Mesendoderm (in vitro differentiated cells): ENCODE measurements around the gene GPHN.
A peak's percentile ranks its signal among the peaks of the same experiment; 100 is the strongest.

ENCODE experiments used
- DNase-seq: peaks from one replicate; pipeline ENCODE4 v3.0.0; 2013
- H2AK5ac ChIP-seq: 2 replicates; pipeline ENCODE4 v1.6.1; 2013; ENCODE audit warnings: low read length, inconsistent platforms
- H2BK120ac ChIP-seq: 2 replicates; pipeline ENCODE4 v1.6.1; 2013; ENCODE audit warnings: low read depth, mild to moderate bottlenecking, low read length, moderate library complexity, mixed read lengths
- H2BK15ac ChIP-seq: replicated peaks from 2 replicates; pipeline ENCODE4 v1.6.1; 2013; ENCODE audit warnings: low read depth, mild to moderate bottlenecking, moderate library complexity
- H2BK5ac ChIP-seq: 2 replicates; pipeline ENCODE4 v1.6.1; 2013; ENCODE audit warnings: low read length, inconsistent platforms
- H3K18ac ChIP-seq: 2 replicates; pipeline ENCODE4 v1.6.1; 2013; ENCODE audit warnings: mild to moderate bottlenecking, low read length, mixed read lengths
- H3K23ac ChIP-seq: one replicate; pipeline ENCODE4 v1.6.1; 2013; ENCODE audit warnings: low read length
- H3K27ac ChIP-seq: 2 replicates; pipeline ENCODE4 v1.5.1; 2013; ENCODE audit warnings: low read depth, mild to moderate bottlenecking, inconsistent platforms, low read length, moderate library complexity
- H3K27me3 ChIP-seq: 2 replicates; pipeline ENCODE4 v1.6.1; 2013; ENCODE audit warnings: low read length, control low read depth, mild to moderate bottlenecking, inconsistent platforms; ENCODE audit not compliant: insufficient read depth, poor library complexity
- H3K36me3 ChIP-seq: 2 replicates; pipeline ENCODE4 v1.6.1; 2013; ENCODE audit warnings: low read length, inconsistent platforms; ENCODE audit not compliant: control insufficient read depth, insufficient read depth
- H3K4ac ChIP-seq: one replicate; pipeline ENCODE4 v1.6.1; 2013; ENCODE audit warnings: low read depth, mild to moderate bottlenecking, low read length, moderate library complexity
- H3K4me1 ChIP-seq: 2 replicates; pipeline ENCODE4 v1.6.1; 2013; ENCODE audit warnings: low read depth, low read length, inconsistent platforms; ENCODE audit not compliant: control insufficient read depth
- H3K4me2 ChIP-seq: 2 replicates; pipeline ENCODE4 v1.6.1; 2013; ENCODE audit warnings: low read length
- H3K4me3 ChIP-seq: 2 replicates; pipeline ENCODE4 v1.5.1; 2013; ENCODE audit warnings: mild to moderate bottlenecking, low read length
- H3K56ac ChIP-seq: one replicate; pipeline ENCODE4 v1.6.1; 2013; ENCODE audit warnings: low read length
- H3K79me1 ChIP-seq: 2 replicates; pipeline ENCODE4 v1.6.1; 2013; ENCODE audit warnings: low read length, inconsistent platforms
- H3K79me2 ChIP-seq: 2 replicates; pipeline ENCODE4 v1.6.1; 2013; ENCODE audit warnings: mild to moderate bottlenecking, low read length; ENCODE audit not compliant: control insufficient read depth, insufficient read depth
- H3K9ac ChIP-seq: 2 replicates; pipeline ENCODE4 v1.6.1; 2013; ENCODE audit warnings: low read length, inconsistent platforms
- H4K5ac ChIP-seq: one replicate; pipeline ENCODE4 v1.6.1; 2013; ENCODE audit warnings: low read length
- H4K8ac ChIP-seq: one replicate; pipeline ENCODE4 v1.6.1; 2013; ENCODE audit warnings: low read depth, mild to moderate bottlenecking, control low read depth, low read length, moderate library complexity
- WGBS: extraction: QIAGEN DNeasy Blood & Tissue Kit; methylation state at CpG from one replicate; pipeline ENCODE4 v1.1.7; 2013; ENCODE audit warnings: low lambda C conversion rate, missing lambda C conversion rate; ENCODE audit not compliant: insufficient coverage; ENCODE audit errors: extremely low coverage; 5-methylcytosine and 5-hydroxymethylcytosine counted together

Gene GPHN

GRCh38 chr14:66735853-66736252 is 227.9 kb downstream of the GPHN start:
- no peaks in the 10 kb centered on the region for H3K79me2 ChIP-seq
- no peak overlapping the region for H2AK5ac ChIP-seq
- H3K23ac ChIP-seq = no peak overlapping the region
- no peak for DNase-seq
- no peak overlapping the region for H3K56ac ChIP-seq
- no peaks in the 10 kb centered on the region for H3K27me3 ChIP-seq
- no peak overlapping the region for H3K18ac ChIP-seq
- no peak overlapping the region for H2BK15ac ChIP-seq
- no peaks in the 10 kb centered on the region for H3K79me1 ChIP-seq
- H2BK5ac ChIP-seq = no peak overlapping the region
- H4K5ac ChIP-seq = no peak overlapping the region
- no peak overlapping the region for H3K9ac ChIP-seq
- H3K4me1 ChIP-seq = no peaks in the 10 kb centered on the region
- H3K4me2 ChIP-seq = no peak overlapping the region
- H3K27ac ChIP-seq = no peak overlapping the region
- no peak overlapping the region for H4K8ac ChIP-seq
- H3K4ac ChIP-seq = no peak overlapping the region
- no peak overlapping the region for H2BK120ac ChIP-seq
- H3K4me3 ChIP-seq = no peak overlapping the region
- no peaks in the 10 kb centered on the region for H3K36me3 ChIP-seq

GRCh38 chr14:66739826-66740225 is 231.9 kb downstream of the GPHN start:
- H3K4ac ChIP-seq = no peak overlapping the region
- DNase-seq = no peak
- no peak overlapping the region for H3K9ac ChIP-seq
- H3K4me1 ChIP-seq = no peaks in the 10 kb centered on the region
- H4K8ac ChIP-seq = no peak overlapping the region
- H3K27ac ChIP-seq = no peak overlapping the region
- no peak overlapping the region for H3K56ac ChIP-seq
- H3K4me2 ChIP-seq = no peak overlapping the region
- H3K27me3 ChIP-seq = no peaks in the 10 kb centered on the region
- H2BK5ac ChIP-seq = no peak overlapping the region
- H3K79me2 ChIP-seq = no peaks in the 10 kb centered on the region
- H4K5ac ChIP-seq = no peak overlapping the region
- no peak overlapping the region for H2BK120ac ChIP-seq
- H2AK5ac ChIP-seq = no peak overlapping the region
- H3K4me3 ChIP-seq = no peak overlapping the region
- no peak overlapping the region for H3K18ac ChIP-seq
- H3K36me3 ChIP-seq = no peaks in the 10 kb centered on the region
- no peaks in the 10 kb centered on the region for H3K79me1 ChIP-seq
- no peak overlapping the region for H3K23ac ChIP-seq
- H2BK15ac ChIP-seq = no peak overlapping the region

- H3K4ac ChIP-seq = no peak overlapping the region
- H3K4me3 ChIP-seq = no peak overlapping the region
- no peaks in the 10 kb centered on the region for H3K27me3 ChIP-seq
- no peaks in the 10 kb centered on the region for H3K36me3 ChIP-seq
- no peaks in the 10 kb centered on the region for H3K79me1 ChIP-seq
- H4K5ac ChIP-seq = no peak overlapping the region
- no peak for DNase-seq
- no peak overlapping the region for H2BK5ac ChIP-seq
- H2AK5ac ChIP-seq = no peak overlapping the region
- no peak overlapping the region for H3K4me2 ChIP-seq
- no peak overlapping the region for H3K27ac ChIP-seq
- no peak overlapping the region for H3K23ac ChIP-seq
- no CpG with 5 or more reads among the region's 1 CpG for WGBS
- no peak overlapping the region for H3K56ac ChIP-seq
- H3K9ac ChIP-seq = no peak overlapping the region
- H3K4me1 ChIP-seq = no peaks in the 10 kb centered on the region
- no peak overlapping the region for H3K18ac ChIP-seq
- H3K79me2 ChIP-seq = no peaks in the 10 kb centered on the region
- no peak overlapping the region for H4K8ac ChIP-seq
- H2BK120ac ChIP-seq = no peak overlapping the region
- no peak overlapping the region for H2BK15ac ChIP-seq
Observed at GRCh38 chr14:66745078-66745477, 237.1 kb downstream of the GPHN start.

- Histone ChIP-seq H3K56ac (no peak overlapping the region), H3K4me3 (no peak overlapping the region), H3K18ac (no peak overlapping the region), H2BK5ac (no peak overlapping the region), H3K4me1 (no peaks in the 10 kb centered on the region), H2BK120ac (no peak overlapping the region), H3K23ac (no peak overlapping the region), H3K79me2 (no peaks in the 10 kb centered on the region), H4K8ac (no peak overlapping the region), H3K36me3 (no peaks in the 10 kb centered on the region), H2BK15ac (no peak overlapping the region), H3K27me3 (no peaks in the 10 kb centered on the region), H3K4me2 (no peak overlapping the region), H4K5ac (no peak overlapping the region), H3K4ac (no peak overlapping the region), H2AK5ac (no peak overlapping the region), H3K79me1 (no peaks in the 10 kb centered on the region), H3K27ac (no peak overlapping the region), H3K9ac (no peak overlapping the region)
- peak; percentile 54 for DNase-seq
- WGBS = no CpG with 5 or more reads among the region's 2 CpGs
Observed at GRCh38 chr14:66746316-66747006, 238.5 kb downstream of the GPHN start.

- no peaks in the 10 kb centered on the region for H3K79me2 ChIP-seq
- H3K9ac ChIP-seq = no peak overlapping the region
- H3K4me2 ChIP-seq = no peak overlapping the region
- H3K36me3 ChIP-seq = no peaks in the 10 kb centered on the region
- no peak overlapping the region for H2AK5ac ChIP-seq
- no peak overlapping the region for H2BK15ac ChIP-seq
- H4K8ac ChIP-seq = no peak overlapping the region
- no CpG with 5 or more reads among the region's 2 CpGs for WGBS
- H3K27me3 ChIP-seq = no peaks in the 10 kb centered on the region
- no peak overlapping the region for H3K18ac ChIP-seq
- no peaks in the 10 kb centered on the region for H3K4me1 ChIP-seq
- H2BK120ac ChIP-seq = no peak overlapping the region
- no peak overlapping the region for H2BK5ac ChIP-seq
- H3K27ac ChIP-seq = no peak overlapping the region
- no peak for DNase-seq
- H3K4me3 ChIP-seq = no peak overlapping the region
- no peaks in the 10 kb centered on the region for H3K79me1 ChIP-seq
- H3K56ac ChIP-seq = no peak overlapping the region
- H4K5ac ChIP-seq = no peak overlapping the region
- no peak overlapping the region for H3K4ac ChIP-seq
- no peak overlapping the region for H3K23ac ChIP-seq
Observed at GRCh38 chr14:66752109-66752508, 244.2 kb downstream of the GPHN start.

- Histone ChIP-seq H3K4me2 (no peak overlapping the region), H3K79me1 (no peaks in the 10 kb centered on the region), H3K27ac (no peak overlapping the region), H2AK5ac (no peak overlapping the region), H3K4me3 (no peak overlapping the region), H3K4ac (no peak overlapping the region), H4K5ac (no peak overlapping the region), H3K9ac (no peak overlapping the region), H4K8ac (no peak overlapping the region), H2BK5ac (no peak overlapping the region), H2BK15ac (no peak overlapping the region), H3K4me1 (no peaks in the 10 kb centered on the region), H3K79me2 (no peaks in the 10 kb centered on the region), H3K36me3 (no peaks in the 10 kb centered on the region), H3K27me3 (no peaks in the 10 kb centered on the region), H3K56ac (no peak overlapping the region), H2BK120ac (no peak overlapping the region), H3K23ac (no peak overlapping the region), H3K18ac (no peak overlapping the region)
- DNase-seq = peak; percentile 51
- no CpG with 5 or more reads among the region's 6 CpGs for WGBS
Observed at GRCh38 chr14:66758031-66758613, 250.2 kb downstream of the GPHN start.
